Stimulated activated CD8-positive, alpha-beta memory T cell treated with anti-CD3 and anti-CD28 coated beads, Interleukin-2, amount 100 ng/mL, for 1 hour (primary cell): ENCODE data around the gene SLC25A14.
"Not testable (repeated sequence)": the region's sequence is repeated elsewhere in the genome, so short reads cannot be mapped to it uniquely, and the experiment has no call there.

ENCODE experiments used
- DNase-seq, 2 donors: peaks; one replicate each; pipeline ENCODE4 v3.0.0-alpha.2; 2020; ENCODE audit warnings: low read depth in 2 of 2

SLC25A14 gene

GRCh38 chrX:130339408-130340222 lies at the start of gene SLC25A14:
Gene SLC25A14, plus strand, starts transcription at chrX:130339919. Its CDS starts 360 bp downstream, at chrX:130340279.
- DNase-seq, result peak; percentile 38 to 46

GRCh38 chrX:130295519-130296296 lies 44.0 kb upstream of the SLC25A14 start:
- DNase-seq, result no peak

GRCh38 chrX:130296297-130296678 lies 43.4 kb upstream of the SLC25A14 start:
- no peak for DNase-seq

GRCh38 chrX:130296743-130297142 lies 43.0 kb upstream of the SLC25A14 start:
- DNase-seq, result no peak

GRCh38 chrX:130299279-130300009 lies 40.3 kb upstream of the SLC25A14 start:
- DNase-seq, result no peak

GRCh38 chrX:130300010-130300282 lies 39.8 kb upstream of the SLC25A14 start:
- no peak for DNase-seq

- DNase-seq, result no peak
These were observed 38.3 kb upstream of the SLC25A14 start for GRCh38 chrX:130301405-130301804.

GRCh38 chrX:130301977-130302376 lies 37.7 kb upstream of the SLC25A14 start:
- no peak for DNase-seq

- no peak for DNase-seq
These were observed 34.9 kb upstream of the SLC25A14 start for GRCh38 chrX:130304587-130305368.

- DNase-seq, result not testable (repeated sequence)
These were observed 19.8 kb upstream of the SLC25A14 start for GRCh38 chrX:130319886-130320285.

- no peak for DNase-seq
These were observed 18.2 kb upstream of the SLC25A14 start for GRCh38 chrX:130321550-130321949.

GRCh38 chrX:130330146-130330545 lies 9.6 kb upstream of the SLC25A14 start:
- no peak for DNase-seq

- no peak for DNase-seq
These were observed 9.0 kb upstream of the SLC25A14 start for GRCh38 chrX:130330706-130331105.

- no peak for DNase-seq
These were observed 3.2 kb upstream of the SLC25A14 start for GRCh38 chrX:130336531-130336930.

- DNase-seq, result not testable (repeated sequence)
These were observed 850 bp upstream of the SLC25A14 start for GRCh38 chrX:130338869-130339268.

- DNase-seq, result no peak
These were observed 552 bp downstream of the SLC25A14 start for GRCh38 chrX:130340271-130340670.

GRCh38 chrX:130343411-130343810 lies 3.7 kb downstream of the SLC25A14 start:
- DNase-seq, result no peak

- DNase-seq, result no peak
These were observed 7.6 kb downstream of the SLC25A14 start for GRCh38 chrX:130347321-130347720.

GRCh38 chrX:130351567-130351966 lies 11.8 kb downstream of the SLC25A14 start:
- no peak for DNase-seq

GRCh38 chrX:130352050-130352449 lies 12.3 kb downstream of the SLC25A14 start:
- DNase-seq, result not testable (repeated sequence)

GRCh38 chrX:130376077-130376476 lies 36.4 kb downstream of the SLC25A14 start:
- no peak for DNase-seq
